Activated CD4-positive, alpha-beta memory T cell treated with anti-CD3 and anti-CD28 coated beads, Interleukin-2, amount 10 ng/mL, durations not matched to agents 7 days and 5 days (primary cell): ENCODE data around the gene SPIRE2. TPM values are rescaled to one million over a fixed set of nuclear protein-coding genes. Genes with fewer than 3 reads are reported as not detected.

Experiments
- CTCF ChIA-PET: fragments of 350-600 bp; sonication (Branson Sonifier 250); formaldehyde crosslinking; loops from one replicate; lab custom pipeline; 2021; ENCODE audit warnings: antibody characterized with exemption, inconsistent platforms; lab: Charles Lee
- POLR2A ChIA-PET: fragments of 350-600 bp; sonication (Branson Sonifier 250); formaldehyde crosslinking; loops from one replicate; lab custom pipeline; 2021; ENCODE audit warnings: antibody characterized with exemption; lab: Charles Lee
- DNase-seq: peaks from one replicate; pipeline ENCODE4 v3.0.0-alpha.2; 2020
- H3K27ac Mint-ChIP-seq: one replicate; pipeline ENCODE4 v1.8.0; 2021; ENCODE audit warnings: mild to moderate bottlenecking, mixed read lengths
- H3K27me3 Mint-ChIP-seq: one replicate; pipeline ENCODE4 v1.8.0; 2021; ENCODE audit warnings: mixed read lengths
- H3K36me3 Mint-ChIP-seq: one replicate; pipeline ENCODE4 v1.8.0; 2021; ENCODE audit warnings: low read depth, mixed read lengths
- H3K4me1 Mint-ChIP-seq: one replicate; pipeline ENCODE4 v1.8.0; 2021; ENCODE audit warnings: mixed read lengths
- H3K4me3 Mint-ChIP-seq: one replicate; pipeline ENCODE4 v1.8.0; 2021; ENCODE audit warnings: mild to moderate bottlenecking, mixed read lengths
- H3K9me3 Mint-ChIP-seq: one replicate; pipeline ENCODE4 v1.8.0; 2021; ENCODE audit warnings: mixed read lengths
- total RNA-seq, 2 experiments: library from RNA; stranded (reverse); gene quantifications; one replicate each; pipeline ENCODE4 v1.2.3, GENCODE V29; 2021

SPIRE2 gene
- total RNA-seq, 2 experiments from 2014 or later, result 1.6 to 1.8 TPM

DNA sequence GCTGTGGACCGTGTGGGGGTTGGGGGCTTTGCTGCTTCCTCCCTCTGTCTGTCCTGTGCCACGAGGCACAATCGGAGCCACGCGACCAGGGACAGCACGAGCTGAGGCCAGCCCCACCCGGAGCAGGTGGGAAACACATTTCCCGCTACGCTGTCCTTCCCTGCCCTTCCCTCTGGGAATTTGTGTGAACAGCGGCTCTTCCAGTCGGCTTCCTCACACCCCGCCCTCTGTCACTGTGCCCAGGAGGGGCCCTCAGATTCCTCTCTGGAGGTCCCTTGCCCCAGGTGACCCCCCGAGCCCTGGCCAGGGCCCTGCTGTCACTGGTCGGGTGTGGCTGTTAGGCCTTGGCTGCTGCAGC is 19.6 kb downstream of the SPIRE2 start:
- peaks cover 7% of the 10 kb centered on the region for H3K27me3 Mint-ChIP-seq
- H3K27ac Mint-ChIP-seq, result no peak overlapping the region
- no peaks in the 10 kb centered on the region for H3K36me3 Mint-ChIP-seq
- H3K9me3 Mint-ChIP-seq, result no peaks in the 10 kb centered on the region
- POLR2A ChIA-PET, result interaction anchor here (1.0 kb wide), 1 partner anchor 16 kb away, joined by 3 read pairs; no protein-coding TSS in a partner anchor
- DNase-seq, result no peak
- H3K4me1 Mint-ChIP-seq, result peaks cover 14% of the 10 kb centered on the region
- H3K4me3 Mint-ChIP-seq, result no peak overlapping the region
- CTCF ChIA-PET, result no interaction called here

DNA sequence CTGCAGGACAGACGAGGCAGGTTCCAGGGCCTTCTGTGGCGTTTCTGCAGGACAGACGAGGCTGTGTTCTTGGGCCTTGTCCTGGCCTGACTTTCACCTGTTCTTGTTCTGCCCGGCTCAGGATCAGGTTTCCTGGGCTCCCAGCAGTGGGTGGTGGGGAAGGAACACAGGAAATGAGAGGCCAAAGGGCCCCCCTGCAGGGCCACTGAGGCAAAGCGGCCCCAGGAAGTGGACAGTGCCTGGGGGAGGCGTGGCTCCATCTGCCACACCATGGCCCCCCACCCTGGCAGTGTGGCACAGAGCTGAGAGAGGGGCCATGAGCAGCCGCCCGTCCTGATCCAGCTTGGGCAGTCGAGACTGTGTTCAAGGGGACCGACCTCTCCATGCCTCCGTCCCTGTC is 20.7 kb downstream of the SPIRE2 start:
- ChIA-PET CTCF (no interaction called here), POLR2A (no interaction called here)
- Mint-ChIP-seq H3K36me3 (no peaks in the 10 kb centered on the region), H3K9me3 (no peaks in the 10 kb centered on the region), H3K27ac (no peak overlapping the region), H3K27me3 (peaks cover 6% of the 10 kb centered on the region), H3K4me1 (peaks cover 14% of the 10 kb centered on the region), H3K4me3 (no peak overlapping the region)
- DNase-seq, result no peak

DNA sequence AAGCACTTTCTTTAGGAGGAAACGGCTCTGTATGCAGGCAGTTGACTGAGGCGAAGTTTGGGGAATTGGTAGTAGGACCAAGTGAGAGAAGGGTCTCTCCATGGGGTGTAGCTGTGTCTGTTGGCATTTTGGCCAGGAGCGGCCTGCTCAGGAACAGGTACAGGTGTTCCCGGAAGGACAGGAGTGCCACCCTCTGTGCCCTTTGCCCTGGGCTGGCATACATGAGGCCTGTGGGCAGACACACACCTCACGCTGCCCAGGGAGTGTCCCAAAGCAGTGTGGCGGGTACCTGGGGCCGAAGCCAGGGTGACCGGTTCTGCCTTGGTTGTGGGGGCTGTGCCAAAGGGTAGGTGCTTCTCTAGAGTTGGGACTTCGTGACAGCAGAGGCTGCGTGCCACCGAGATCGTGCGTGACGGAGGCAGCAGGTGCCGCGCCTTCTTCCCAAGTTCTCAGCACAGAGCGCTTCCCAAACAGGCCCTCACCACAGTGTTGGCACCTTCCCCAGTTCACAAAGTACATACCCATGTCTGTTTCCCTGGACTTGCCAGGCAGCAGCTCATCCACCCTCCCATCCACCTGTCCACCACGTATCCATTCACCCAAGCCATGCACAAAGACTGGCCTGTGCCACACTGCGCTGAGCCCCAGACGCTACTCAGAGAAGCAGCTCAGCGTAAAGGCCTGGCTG is 25.2 kb downstream of the SPIRE2 start:
- Mint-ChIP-seq H3K4me1 (no peaks in the 10 kb centered on the region), H3K27me3 (no peaks in the 10 kb centered on the region), H3K9me3 (no peaks in the 10 kb centered on the region), H3K27ac (no peak overlapping the region), H3K36me3 (no peaks in the 10 kb centered on the region), H3K4me3 (no peak overlapping the region)
- no peak for DNase-seq
- POLR2A ChIA-PET, result interaction anchor here (1.2 kb wide), 1 partner anchor 17 kb away, joined by 3 read pairs; no protein-coding TSS in a partner anchor
- CTCF ChIA-PET, result no interaction called here

DNA sequence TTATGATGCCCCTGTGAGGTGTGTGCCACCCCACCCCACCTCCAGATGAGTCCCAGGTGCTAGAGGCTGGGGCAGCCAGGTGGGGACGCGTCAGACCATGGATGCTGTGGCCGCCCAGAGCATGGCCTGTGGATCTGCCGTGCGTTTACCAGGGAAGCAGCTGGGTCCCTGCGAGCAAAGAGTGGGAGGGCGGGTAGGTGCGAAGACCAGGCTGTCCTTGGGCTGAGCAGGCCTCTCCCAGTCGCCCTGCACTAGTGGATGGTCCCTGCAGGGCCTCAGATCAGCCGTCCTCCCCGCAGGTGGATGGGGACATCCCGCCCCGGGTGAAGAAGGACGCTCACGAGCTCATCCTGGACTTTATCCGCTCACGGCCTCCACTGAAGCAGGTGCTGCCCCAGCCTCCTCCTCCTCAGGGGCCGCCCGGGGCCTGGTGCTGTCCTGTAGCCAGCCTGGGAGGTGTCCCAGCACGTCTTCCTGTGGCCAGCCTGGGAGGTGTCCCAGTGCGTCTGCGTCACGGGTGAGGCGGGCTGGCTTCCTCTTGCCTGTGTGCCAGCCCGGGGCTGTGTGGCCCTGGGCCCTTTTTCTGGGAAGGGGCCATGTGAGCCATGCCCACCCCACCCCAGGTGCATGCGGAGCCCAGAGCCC is 27.1 kb downstream of the SPIRE2 start:
- H3K27ac Mint-ChIP-seq, result no peak overlapping the region
- ChIA-PET CTCF (no interaction called here), POLR2A (no interaction called here)
- H3K4me3 Mint-ChIP-seq, result no peak overlapping the region
- H3K4me1 Mint-ChIP-seq, result no peaks in the 10 kb centered on the region
- no peaks in the 10 kb centered on the region for H3K27me3 Mint-ChIP-seq
- DNase-seq, result no peak
- H3K36me3 Mint-ChIP-seq, result no peaks in the 10 kb centered on the region
- no peaks in the 10 kb centered on the region for H3K9me3 Mint-ChIP-seq

DNA sequence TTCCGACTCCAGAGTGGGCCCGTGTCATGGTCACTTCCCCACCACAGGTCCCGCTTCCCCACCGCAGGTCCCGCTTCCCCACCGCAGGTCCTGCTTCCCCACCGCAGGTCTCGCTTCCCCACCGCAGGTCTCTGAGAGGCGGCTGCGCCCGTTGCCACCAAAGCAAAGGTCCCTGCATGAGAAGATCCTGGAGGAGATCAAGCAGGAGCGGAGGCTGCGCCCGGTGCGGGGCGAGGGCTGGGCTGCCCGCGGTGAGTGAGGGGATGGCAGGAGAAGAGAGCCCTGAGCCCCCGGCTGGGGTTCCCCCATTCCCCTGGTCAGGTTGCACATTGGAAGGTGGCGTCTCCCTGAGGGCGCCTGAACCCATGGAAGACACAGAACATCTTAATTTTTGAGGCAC is 27.7 kb downstream of the SPIRE2 start:
- Mint-ChIP-seq H3K27ac (no peak overlapping the region), H3K4me3 (no peak overlapping the region), H3K9me3 (no peaks in the 10 kb centered on the region), H3K4me1 (peaks cover 2% of the 10 kb centered on the region), H3K27me3 (no peaks in the 10 kb centered on the region), H3K36me3 (no peaks in the 10 kb centered on the region)
- CTCF ChIA-PET, result no interaction called here
- POLR2A ChIA-PET, result no interaction called here
- no peak for DNase-seq

DNA sequence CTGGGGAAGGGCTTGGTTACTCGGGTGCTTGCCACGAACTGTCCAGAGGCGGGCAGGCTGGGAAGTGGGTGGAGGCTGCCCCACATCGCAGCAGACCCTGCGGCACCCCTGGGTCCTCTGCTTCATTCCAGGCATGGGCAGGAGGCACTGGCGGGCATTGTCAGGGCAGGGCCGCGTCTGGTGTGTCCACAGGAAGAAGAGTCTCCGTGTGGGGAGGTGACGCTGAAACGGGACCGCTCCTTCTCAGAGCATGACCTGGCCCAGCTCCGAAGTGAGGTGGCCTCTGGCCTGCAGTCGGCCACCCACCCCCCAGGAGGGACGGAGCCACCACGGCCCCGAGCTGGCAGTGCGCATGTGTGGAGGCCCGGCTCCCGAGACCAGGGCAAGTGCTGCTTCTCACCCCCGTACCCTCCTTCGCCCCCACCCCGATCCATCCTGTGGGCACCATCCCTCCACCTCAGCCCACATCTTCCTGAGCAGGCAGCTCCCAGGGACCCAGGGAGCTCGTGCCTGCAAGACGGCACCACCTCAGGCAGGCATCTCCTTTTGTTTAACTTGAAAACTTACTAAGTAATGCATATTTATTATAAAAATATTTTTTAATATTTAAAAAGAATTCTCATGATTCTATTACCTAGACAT is 30.8 kb downstream of the SPIRE2 start:
- no peak for DNase-seq
- CTCF ChIA-PET, result interaction anchor here (1.1 to 6.5 kb wide), 6 partner anchors 13 to 160 kb away, joined by 3 to 72 read pairs (median 25); partner anchors contain the start of genes FANCA, SPATA2L and TCF25
- Mint-ChIP-seq H3K4me3 (no peak overlapping the region), H3K9me3 (no peaks in the 10 kb centered on the region), H3K27me3 (no peaks in the 10 kb centered on the region), H3K36me3 (no peaks in the 10 kb centered on the region), H3K27ac (no peak overlapping the region), H3K4me1 (peaks cover 22% of the 10 kb centered on the region)
- POLR2A ChIA-PET, result interaction anchor here (5.7 kb wide), 1 partner anchor 14 kb away, joined by 117 read pairs; the partner anchor contains the start of gene TCF25

DNA sequence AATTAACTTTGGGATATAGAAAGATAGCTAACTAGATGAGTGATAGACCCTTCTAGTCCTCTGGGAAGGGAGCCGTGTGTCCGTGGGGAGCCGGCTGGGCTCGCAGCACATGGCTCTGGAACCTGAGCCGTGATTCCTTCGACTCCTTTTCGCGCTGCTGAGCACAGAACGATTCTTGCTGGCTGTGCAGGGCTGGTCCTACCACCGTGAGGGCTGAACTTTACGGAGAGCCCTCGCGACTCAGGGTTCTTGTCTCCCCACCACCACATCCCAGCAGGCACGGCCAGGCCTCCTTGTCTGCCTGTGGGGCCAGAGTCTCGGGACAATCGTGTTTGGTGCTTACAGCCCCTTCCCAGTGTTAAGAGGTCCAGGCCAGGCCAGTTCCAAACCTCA is 31.3 kb downstream of the SPIRE2 start:
- CTCF ChIA-PET, result interaction anchor here (1.0 to 6.5 kb wide), 12 partner anchors 12 to 189 kb away, joined by 3 to 72 read pairs (median 9); partner anchors contain the start of genes FANCA, SPATA2L and TCF25
- Mint-ChIP-seq H3K27ac (no peak overlapping the region), H3K36me3 (no peaks in the 10 kb centered on the region)

DNA sequence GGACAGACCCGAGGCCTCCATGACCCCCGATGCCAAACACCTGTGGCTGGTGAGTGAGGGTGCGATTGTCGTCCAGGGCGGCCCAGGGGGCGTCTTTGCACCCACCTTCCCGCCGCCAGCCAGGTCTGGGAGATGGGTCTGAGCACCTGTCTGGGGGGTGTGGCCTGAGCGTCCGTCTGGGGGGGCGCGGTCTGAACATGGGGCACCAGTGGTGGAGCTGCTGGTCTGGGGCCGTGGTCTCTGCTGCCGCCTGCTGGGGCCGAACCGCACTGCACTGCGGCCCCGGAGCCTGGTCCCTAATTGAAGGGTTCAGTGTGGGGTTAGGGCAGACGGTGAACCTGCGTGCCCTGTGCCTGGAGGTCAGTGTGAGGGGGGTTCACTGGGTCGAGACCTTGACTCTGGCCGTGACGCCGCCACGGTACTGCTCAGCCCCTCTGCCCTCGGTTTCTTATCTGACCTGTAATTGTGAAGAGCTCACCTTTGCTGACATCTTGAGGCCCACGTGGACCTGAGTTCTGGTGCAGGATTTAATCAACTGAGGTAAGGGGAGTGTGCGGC is 32.6 kb downstream of the SPIRE2 start:
- ChIA-PET CTCF (interaction anchor here (0.6 to 6.5 kb wide), 34 partner anchors 11 to 295 kb away, joined by 3 to 72 read pairs (median 4); partner anchors contain the start of genes FANCA, SPATA2L, TCF25 and TUBB3), POLR2A (interaction anchor here (0.6 to 5.7 kb wide), 8 partner anchors 12 to 160 kb away, joined by 3 to 117 read pairs (median 4); partner anchors contain the start of gene TCF25)
- Mint-ChIP-seq H3K36me3 (peaks cover 3% of the 10 kb centered on the region), H3K4me3 (no peak overlapping the region), H3K4me1 (peaks cover 34% of the 10 kb centered on the region), H3K27me3 (no peaks in the 10 kb centered on the region), H3K27ac (peak overlapping the region; percentile 0), H3K9me3 (peaks cover 3% of the 10 kb centered on the region)
- peak; percentile 79 for DNase-seq

More for the DNA sequence above, 31.3 kb downstream of the SPIRE2 start:
- no peak overlapping the region for H3K4me3 Mint-ChIP-seq
- peaks cover 27% of the 10 kb centered on the region for H3K4me1 Mint-ChIP-seq
- DNase-seq, result no peak
- POLR2A ChIA-PET, result interaction anchor here (2.2 to 5.7 kb wide), 2 partner anchors 13 to 159 kb away, joined by 10 to 117 read pairs; partner anchors contain the start of gene TCF25
- no peaks in the 10 kb centered on the region for H3K9me3 Mint-ChIP-seq
- no peaks in the 10 kb centered on the region for H3K27me3 Mint-ChIP-seq

DNA sequence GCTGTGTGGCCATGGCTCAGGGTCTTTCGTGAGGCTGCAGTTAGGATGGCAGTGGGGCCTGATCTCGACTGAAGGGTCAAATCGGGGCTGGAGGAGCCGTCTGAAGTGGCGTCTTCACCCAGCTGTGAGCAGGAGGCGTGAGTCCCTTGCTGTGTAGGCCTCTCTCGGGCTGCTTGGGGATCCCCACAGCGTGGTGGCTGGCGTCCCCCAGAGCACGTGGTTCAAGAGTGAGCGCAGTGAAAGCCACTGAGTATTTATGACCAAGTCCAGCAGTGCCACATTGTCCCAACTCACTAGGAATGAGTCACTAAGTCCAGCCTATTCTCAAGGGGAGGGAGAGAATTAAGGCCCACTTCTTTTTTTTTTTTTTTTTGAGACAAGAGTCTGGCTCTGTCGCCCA is 33.4 kb downstream of the SPIRE2 start:
- CTCF ChIA-PET, result interaction anchor here (0.6 to 6.5 kb wide), 24 partner anchors 10 to 296 kb away, joined by 3 to 72 read pairs (median 6); partner anchors contain the start of genes FANCA, SPATA2L and TCF25
- no peak overlapping the region for H3K27ac Mint-ChIP-seq
- POLR2A ChIA-PET, result interaction anchor here (0.6 to 5.7 kb wide), 7 partner anchors 11 to 161 kb away, joined by 3 to 117 read pairs (median 4); partner anchors contain the start of gene TCF25
- peaks cover 3% of the 10 kb centered on the region for H3K36me3 Mint-ChIP-seq
- DNase-seq, result no peak
- no peaks in the 10 kb centered on the region for H3K27me3 Mint-ChIP-seq
- no peak overlapping the region for H3K4me3 Mint-ChIP-seq
- peaks cover 34% of the 10 kb centered on the region for H3K4me1 Mint-ChIP-seq
- H3K9me3 Mint-ChIP-seq, result peaks cover 3% of the 10 kb centered on the region

DNA sequence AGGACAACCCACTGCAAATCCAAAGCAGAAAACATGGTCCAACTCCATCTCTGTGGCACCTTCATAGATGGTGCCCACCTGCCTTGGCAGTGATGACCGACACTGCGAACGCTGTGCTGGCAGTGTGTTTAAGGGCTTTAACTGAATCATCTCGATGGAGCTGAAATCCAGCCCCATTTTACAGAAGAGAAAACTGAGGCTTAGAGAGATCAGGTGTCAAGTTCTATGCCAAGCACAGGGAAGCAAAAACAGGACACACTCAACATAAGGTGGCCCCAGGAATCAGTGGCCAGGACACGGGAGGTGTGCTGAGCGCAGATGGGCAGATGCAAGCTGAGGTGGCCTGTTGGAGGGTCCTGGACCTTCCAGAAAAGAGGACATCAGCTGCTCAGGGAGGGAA is 34.5 kb downstream of the SPIRE2 start:
- Mint-ChIP-seq H3K27me3 (no peaks in the 10 kb centered on the region), H3K27ac (peak overlapping the region; percentile 91), H3K4me3 (peak overlapping the region; percentile 53), H3K36me3 (peaks cover 6% of the 10 kb centered on the region), H3K4me1 (peaks cover 34% of the 10 kb centered on the region), H3K9me3 (peaks cover 5% of the 10 kb centered on the region)
- ChIA-PET CTCF (interaction anchor here (1.1 to 6.5 kb wide), 7 partner anchors 10 to 163 kb away, joined by 3 to 72 read pairs (median 13); partner anchors contain the start of genes SPATA2L and TCF25), POLR2A (interaction anchor here (0.6 to 5.7 kb wide), 5 partner anchors 10 to 139 kb away, joined by 3 to 117 read pairs (median 3); partner anchors contain the start of gene TCF25)
- DNase-seq, result no peak

DNA sequence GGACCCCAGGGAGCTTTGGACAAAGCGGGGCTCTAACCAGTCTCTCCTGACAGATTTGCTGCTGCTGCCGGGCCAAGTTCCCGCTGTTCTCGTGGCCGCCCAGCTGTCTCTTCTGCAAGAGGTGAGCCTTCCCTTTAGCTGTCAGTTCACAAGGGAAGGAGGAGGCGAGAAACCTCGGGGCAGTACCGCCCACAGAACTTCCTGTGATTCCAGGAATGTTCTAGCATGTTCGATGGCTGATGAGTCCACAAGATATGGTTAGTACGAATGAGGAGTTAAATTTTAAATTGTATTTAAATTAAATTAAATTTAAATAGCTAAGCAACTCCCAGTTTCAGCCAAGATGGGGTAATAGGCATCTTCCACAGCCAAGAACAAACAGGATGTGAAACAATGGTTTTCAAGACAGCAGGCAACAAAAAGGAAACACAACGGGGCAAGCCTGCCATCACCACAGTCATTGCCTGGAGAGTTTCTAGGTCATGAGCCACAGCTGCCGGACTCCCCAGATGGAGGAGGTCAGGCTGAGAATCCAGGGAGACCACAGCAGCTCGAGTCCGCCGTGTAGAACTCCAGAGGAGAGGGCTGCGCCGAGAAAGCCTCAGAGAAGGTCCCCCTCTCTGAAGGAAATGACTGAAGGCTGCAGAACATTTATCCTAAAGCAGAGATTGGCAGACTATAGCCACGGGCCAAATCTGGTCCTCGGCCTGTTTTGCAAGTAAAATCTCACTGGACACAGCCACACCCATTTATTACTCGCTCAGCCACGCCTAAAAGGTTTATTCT is 35.7 kb downstream of the SPIRE2 start:
- Mint-ChIP-seq H3K9me3 (peaks cover 10% of the 10 kb centered on the region), H3K4me3 (peak overlapping the region; percentile 53)
- POLR2A ChIA-PET, result interaction anchor here (0.8 to 5.7 kb wide), 12 partner anchors 9 to 206 kb away, joined by 3 to 117 read pairs (median 3); partner anchors contain the start of genes FANCA and TCF25

More for the DNA sequence above, 35.7 kb downstream of the SPIRE2 start:
- CTCF ChIA-PET, result interaction anchor here (0.8 to 6.5 kb wide), 15 partner anchors 9 to 307 kb away, joined by 3 to 72 read pairs (median 4); partner anchors contain the start of genes FANCA, SPATA2L and TCF25
- H3K4me1 Mint-ChIP-seq, result peaks cover 34% of the 10 kb centered on the region
- peak; percentile 60 for DNase-seq
- H3K27ac Mint-ChIP-seq, result peak overlapping the region; percentile 91
- no peaks in the 10 kb centered on the region for H3K27me3 Mint-ChIP-seq
- H3K36me3 Mint-ChIP-seq, result peaks cover 11% of the 10 kb centered on the region
